ENCODE measurements around the gene DOK1.

The DOK1 gene

GRCh38 chr2:74585406-74586185, 31.1 kb downstream of the DOK1 start:
- Histone ChIP-seq H3K27ac (ENCODE audit: low read depth, low read length) (no peak overlapping the region), H3K36me3 (ENCODE audit: control insufficient read depth, insufficient read depth, low read length) (no peaks in the 10 kb centered on the region), H3K9ac (ENCODE audit: low read length) (no peak overlapping the region), H3K27me3 (ENCODE audit: control insufficient read depth, insufficient read depth, low read length) (no peaks in the 10 kb centered on the region), H3K4me1 (ENCODE audit: control insufficient read depth, insufficient read depth, low read length) (no peaks in the 10 kb centered on the region), H3K4me3 (ENCODE audit: low read length) (no peak overlapping the region)

- Histone ChIP-seq H3K9ac (ENCODE audit: low read length) (no peak overlapping the region), H3K27ac (ENCODE audit: low read depth, low read length) (no peak overlapping the region), H3K27me3 (ENCODE audit: control insufficient read depth, insufficient read depth, low read length) (no peaks in the 10 kb centered on the region), H3K36me3 (ENCODE audit: control insufficient read depth, insufficient read depth, low read length) (no peaks in the 10 kb centered on the region), H3K4me1 (ENCODE audit: control insufficient read depth, insufficient read depth, low read length) (no peaks in the 10 kb centered on the region), H3K4me3 (ENCODE audit: low read length) (no peak overlapping the region)
Measured at GRCh38 chr2:74587664-74588277, 33.3 kb downstream of the DOK1 start.

- no peaks in the 10 kb centered on the region for H3K36me3 ChIP-seq (ENCODE audit: control insufficient read depth, insufficient read depth, low read length)
- no peak overlapping the region for H3K27ac ChIP-seq (ENCODE audit: low read depth, low read length)
- no peaks in the 10 kb centered on the region for H3K27me3 ChIP-seq (ENCODE audit: control insufficient read depth, insufficient read depth, low read length)
Measured at GRCh38 chr2:74588664-74589063, 34.1 kb downstream of the DOK1 start.

GRCh38 chr2:74593826-74594772, 39.6 kb downstream of the DOK1 start:
- H3K4me3 ChIP-seq (ENCODE audit: low read length) = no peak overlapping the region
- no peaks in the 10 kb centered on the region for H3K36me3 ChIP-seq (ENCODE audit: control insufficient read depth, insufficient read depth, low read length)
- H3K9ac ChIP-seq (ENCODE audit: low read length) = no peak overlapping the region
- no peak overlapping the region for H3K27ac ChIP-seq (ENCODE audit: low read depth, low read length)
- H3K4me1 ChIP-seq (ENCODE audit: control insufficient read depth, insufficient read depth, low read length) = no peaks in the 10 kb centered on the region
- no peaks in the 10 kb centered on the region for H3K27me3 ChIP-seq (ENCODE audit: control insufficient read depth, insufficient read depth, low read length)

More at GRCh38 chr2:74588664-74589063, 34.1 kb downstream of the DOK1 start:
- Histone ChIP-seq H3K9ac (ENCODE audit: low read length) (no peak overlapping the region), H3K4me1 (ENCODE audit: control insufficient read depth, insufficient read depth, low read length) (no peaks in the 10 kb centered on the region), H3K4me3 (ENCODE audit: low read length) (no peak overlapping the region)

- H3K27me3 ChIP-seq (ENCODE audit: control insufficient read depth, insufficient read depth, low read length) = no peaks in the 10 kb centered on the region
- H3K36me3 ChIP-seq (ENCODE audit: control insufficient read depth, insufficient read depth, low read length) = no peaks in the 10 kb centered on the region
- no peak overlapping the region for H3K4me3 ChIP-seq (ENCODE audit: low read length)
- no peaks in the 10 kb centered on the region for H3K4me1 ChIP-seq (ENCODE audit: control insufficient read depth, insufficient read depth, low read length)
- H3K27ac ChIP-seq (ENCODE audit: low read depth, low read length) = no peak overlapping the region
- H3K9ac ChIP-seq (ENCODE audit: low read length) = no peak overlapping the region
Measured at GRCh38 chr2:74596584-74596983, 42.1 kb downstream of the DOK1 start.

- H3K36me3 ChIP-seq (ENCODE audit: control insufficient read depth, insufficient read depth, low read length) = no peaks in the 10 kb centered on the region
- no peak overlapping the region for H3K4me3 ChIP-seq (ENCODE audit: low read length)
- H3K4me1 ChIP-seq (ENCODE audit: control insufficient read depth, insufficient read depth, low read length) = no peaks in the 10 kb centered on the region
- H3K9ac ChIP-seq (ENCODE audit: low read length) = no peak overlapping the region
- H3K27me3 ChIP-seq (ENCODE audit: control insufficient read depth, insufficient read depth, low read length) = no peaks in the 10 kb centered on the region
- no peak overlapping the region for H3K27ac ChIP-seq (ENCODE audit: low read depth, low read length)
Measured at GRCh38 chr2:74597410-74597809, 42.9 kb downstream of the DOK1 start.

GRCh38 chr2:74599676-74600075, 45.2 kb downstream of the DOK1 start:
- H3K36me3 ChIP-seq (ENCODE audit: control insufficient read depth, insufficient read depth, low read length) = no peaks in the 10 kb centered on the region
- no peaks in the 10 kb centered on the region for H3K4me1 ChIP-seq (ENCODE audit: control insufficient read depth, insufficient read depth, low read length)
- no peak overlapping the region for H3K9ac ChIP-seq (ENCODE audit: low read length)
- no peaks in the 10 kb centered on the region for H3K27me3 ChIP-seq (ENCODE audit: control insufficient read depth, insufficient read depth, low read length)
- no peak overlapping the region for H3K27ac ChIP-seq (ENCODE audit: low read depth, low read length)
- no peak overlapping the region for H3K4me3 ChIP-seq (ENCODE audit: low read length)

GRCh38 chr2:74602586-74603281, 48.2 kb downstream of the DOK1 start:
- Histone ChIP-seq H3K4me3 (ENCODE audit: low read length) (no peak overlapping the region), H3K9ac (ENCODE audit: low read length) (no peak overlapping the region), H3K27me3 (ENCODE audit: control insufficient read depth, insufficient read depth, low read length) (no peaks in the 10 kb centered on the region), H3K4me1 (ENCODE audit: control insufficient read depth, insufficient read depth, low read length) (no peaks in the 10 kb centered on the region), H3K36me3 (ENCODE audit: control insufficient read depth, insufficient read depth, low read length) (no peaks in the 10 kb centered on the region), H3K27ac (ENCODE audit: low read depth, low read length) (no peak overlapping the region)

- H3K27ac ChIP-seq (ENCODE audit: low read depth, low read length) = no peak overlapping the region
- H3K4me1 ChIP-seq (ENCODE audit: control insufficient read depth, insufficient read depth, low read length) = no peaks in the 10 kb centered on the region
- H3K9ac ChIP-seq (ENCODE audit: low read length) = no peak overlapping the region
- H3K27me3 ChIP-seq (ENCODE audit: control insufficient read depth, insufficient read depth, low read length) = no peaks in the 10 kb centered on the region
- no peaks in the 10 kb centered on the region for H3K36me3 ChIP-seq (ENCODE audit: control insufficient read depth, insufficient read depth, low read length)
- no peak overlapping the region for H3K4me3 ChIP-seq (ENCODE audit: low read length)
Measured at GRCh38 chr2:74603282-74604000, 48.9 kb downstream of the DOK1 start.

GRCh38 chr2:74606927-74607326, 52.4 kb downstream of the DOK1 start:
- Histone ChIP-seq H3K27me3 (ENCODE audit: control insufficient read depth, insufficient read depth, low read length) (no peaks in the 10 kb centered on the region), H3K27ac (ENCODE audit: low read depth, low read length) (no peak overlapping the region), H3K36me3 (ENCODE audit: control insufficient read depth, insufficient read depth, low read length) (no peaks in the 10 kb centered on the region), H3K9ac (ENCODE audit: low read length) (no peak overlapping the region), H3K4me1 (ENCODE audit: control insufficient read depth, insufficient read depth, low read length) (no peaks in the 10 kb centered on the region), H3K4me3 (ENCODE audit: low read length) (no peak overlapping the region)

All from rectal smooth muscle tissue (tissue), 1 donor.